HG02981 (cell line): Measurements from ENCODE around the gene HAUS5.

ENCODE experiments used
- ATAC-seq: cut with Tn5 transposase; IDR thresholded peaks from one replicate; pipeline ENCODE4 v1.9.1; 2021; ENCODE audit warnings: mild to moderate bottlenecking, moderate library complexity; ENCODE audit not compliant: unreplicated experiment

HAUS5 gene

GRCh38 chr19:35666251-35666913, 53.8 kb downstream of the HAUS5 start, which contains the start of gene UPK1A:
TSS of gene UPK1A (plus strand) at chr19:35666517. CDS start at chr19:35666813, 296 bp downstream.
- no peak for ATAC-seq

GRCh38 chr19:35669566-35669965, 57.0 kb downstream of the HAUS5 start:
- no peak for ATAC-seq

- ATAC-seq = no peak
These were observed 57.4 kb downstream of the HAUS5 start for GRCh38 chr19:35669974-35670373.

GRCh38 chr19:35670686-35671085, 58.2 kb downstream of the HAUS5 start:
- ATAC-seq = no peak

GRCh38 chr19:35671818-35672217, 59.3 kb downstream of the HAUS5 start:
- ATAC-seq = no peak

GRCh38 chr19:35673121-35673804, 60.7 kb downstream of the HAUS5 start:
- ATAC-seq = no peak
